NAMALWA (cell line): Measurements from ENCODE around the gene RBMS3.
"Not testable (repeated sequence)": the region's sequence is repeated elsewhere in the genome, so short reads cannot be mapped to it uniquely, and the experiment has no call there.

Experiments
- DNase-seq: peaks from one replicate; pipeline ENCODE4 v3.0.0-alpha.2; 2015; ENCODE audit warnings: low spot score

RBMS3 gene

DNA sequence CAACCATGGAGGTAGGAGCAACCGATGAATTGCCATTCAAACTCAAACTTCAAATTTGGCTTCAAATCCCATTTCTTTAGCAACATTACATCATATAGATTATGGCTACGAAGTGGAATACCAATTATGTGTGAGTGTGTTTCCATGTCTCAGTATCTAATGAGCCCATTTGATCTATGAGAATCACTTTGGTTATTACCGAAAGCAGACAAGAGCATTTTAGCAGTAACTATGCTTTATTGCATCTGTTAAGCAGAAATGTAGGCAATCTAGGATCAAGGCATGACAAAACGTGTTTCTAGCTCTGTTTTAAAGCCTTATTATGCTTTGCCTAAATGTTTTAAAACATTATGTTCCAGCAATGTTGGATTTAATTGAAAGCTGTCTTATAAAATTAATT lies 743.6 kb downstream of the RBMS3 start:
- DNase-seq: no peak

DNA sequence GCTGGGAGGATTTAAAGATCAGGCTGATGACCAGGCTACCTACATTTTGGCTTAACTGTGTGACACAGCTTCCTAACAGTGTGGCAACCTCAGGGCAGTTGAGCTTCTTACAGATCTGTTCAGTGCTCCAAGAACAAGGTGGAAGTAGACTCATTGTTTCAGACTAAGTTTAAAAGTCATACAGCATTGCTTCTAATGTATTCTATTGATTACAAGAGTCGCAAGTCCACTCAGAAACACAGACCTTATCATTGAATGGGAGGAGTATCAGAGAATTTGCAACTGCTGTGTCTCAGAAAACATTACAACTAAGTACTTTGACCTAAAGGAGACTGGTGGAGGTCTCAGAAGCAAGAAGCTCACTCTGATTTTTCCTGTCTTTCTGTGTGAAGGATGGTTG lies 746.0 kb downstream of the RBMS3 start:
- DNase-seq: no peak

DNA sequence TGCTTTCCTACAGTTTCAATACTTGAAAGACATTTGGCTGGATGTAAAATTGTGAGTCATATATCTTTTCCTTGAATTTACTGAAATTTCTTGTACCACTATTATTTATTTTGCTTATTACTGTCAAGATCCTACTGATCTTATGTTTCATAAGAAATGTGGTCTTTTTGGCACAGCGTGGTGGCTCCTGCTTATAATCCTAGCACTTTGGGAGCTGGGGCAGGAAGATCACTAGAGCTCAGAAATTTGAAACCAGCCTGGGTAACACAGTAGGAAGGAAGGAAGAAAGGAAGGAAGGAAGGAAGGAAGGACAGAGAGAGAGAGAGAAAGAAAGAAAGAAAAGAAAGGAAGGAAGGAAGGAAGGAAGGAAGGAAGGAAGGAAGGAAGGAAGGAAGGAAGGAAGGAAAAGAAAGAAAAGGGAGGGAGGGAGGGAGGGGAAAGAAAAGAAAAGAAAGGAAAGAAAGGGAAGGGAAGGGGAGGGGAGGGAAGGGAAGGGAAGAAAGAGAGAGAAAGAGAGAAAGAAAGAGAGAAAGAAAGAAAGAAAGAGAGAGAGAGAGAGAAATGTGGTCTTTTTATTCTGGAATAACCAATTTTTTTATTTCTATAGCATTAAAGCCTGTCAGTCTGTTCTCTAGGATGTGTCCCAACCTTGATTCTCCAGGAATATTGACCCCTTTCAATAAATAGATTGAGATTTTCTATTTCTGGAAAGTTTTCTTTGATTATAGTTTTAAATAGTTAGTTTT lies 753.5 kb downstream of the RBMS3 start:
- DNase-seq: no peak

DNA sequence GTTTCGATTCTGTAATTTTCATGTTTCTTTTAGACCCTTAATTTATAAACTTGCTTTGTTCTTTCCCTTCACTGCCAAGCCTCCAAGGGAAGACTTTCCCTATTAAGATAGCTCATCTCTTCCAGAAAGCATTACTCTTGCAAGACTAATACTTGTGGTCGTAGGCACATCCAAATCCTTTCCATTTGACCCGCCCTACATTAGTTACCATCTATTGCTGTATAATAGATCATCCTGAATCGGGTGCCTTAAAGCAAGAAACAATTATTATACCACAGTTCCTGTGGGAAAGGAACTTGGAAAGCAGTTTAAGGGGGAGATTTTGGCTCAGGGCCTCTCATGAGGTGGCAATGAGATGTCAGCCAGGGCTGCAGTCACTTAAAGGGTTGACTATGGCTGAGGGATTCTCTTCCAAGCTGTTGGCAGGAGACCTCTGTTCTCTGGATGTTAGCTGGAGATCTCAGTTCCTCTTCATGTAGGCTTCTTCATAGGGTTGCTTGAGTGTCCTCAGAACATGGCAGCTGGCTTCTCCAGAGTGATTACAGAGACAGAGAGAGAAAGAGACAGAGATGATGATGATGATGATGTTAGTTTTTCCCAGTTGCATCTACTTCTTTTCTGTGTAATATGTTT lies 755.2 kb downstream of the RBMS3 start:
- DNase-seq: no peak

DNA sequence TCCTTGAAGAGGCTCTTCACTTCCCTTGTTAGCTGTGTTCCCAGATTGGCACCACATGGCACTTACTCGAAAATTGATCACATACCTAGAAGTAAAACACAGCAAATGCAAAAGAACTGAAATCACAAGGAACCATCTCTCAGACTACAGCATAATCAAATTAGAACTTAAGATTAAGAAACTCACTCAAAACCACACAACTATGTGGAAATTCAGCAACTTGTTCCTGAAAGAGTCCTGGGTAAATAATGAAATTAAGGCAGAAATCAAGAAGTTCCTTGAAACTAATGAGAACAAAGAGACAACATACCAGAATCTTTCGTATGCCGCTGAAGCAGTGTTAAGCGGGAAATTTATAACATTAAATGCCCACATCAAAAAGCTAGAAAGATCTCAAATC lies 759.3 kb downstream of the RBMS3 start:
- no peak for DNase-seq

DNA sequence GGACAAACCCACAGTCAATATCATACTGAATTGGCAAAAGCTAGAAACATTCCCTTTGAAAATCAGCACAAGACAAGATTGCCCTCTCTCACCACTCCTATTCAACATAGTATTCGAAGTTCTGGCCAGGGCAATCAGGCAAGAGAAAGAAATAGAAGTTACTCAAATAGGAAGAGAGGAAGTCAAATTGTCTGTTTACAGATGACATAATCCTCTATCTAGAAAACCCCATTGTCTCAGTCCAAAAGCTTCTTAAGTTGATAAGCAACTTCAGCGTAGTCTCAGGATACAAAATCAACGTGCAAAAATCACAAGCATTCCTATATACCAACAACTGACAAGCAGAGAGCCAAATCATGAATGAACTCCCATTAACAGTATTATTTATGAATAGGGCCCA lies 760.6 kb downstream of the RBMS3 start:
- DNase-seq: not testable (repeated sequence)

DNA sequence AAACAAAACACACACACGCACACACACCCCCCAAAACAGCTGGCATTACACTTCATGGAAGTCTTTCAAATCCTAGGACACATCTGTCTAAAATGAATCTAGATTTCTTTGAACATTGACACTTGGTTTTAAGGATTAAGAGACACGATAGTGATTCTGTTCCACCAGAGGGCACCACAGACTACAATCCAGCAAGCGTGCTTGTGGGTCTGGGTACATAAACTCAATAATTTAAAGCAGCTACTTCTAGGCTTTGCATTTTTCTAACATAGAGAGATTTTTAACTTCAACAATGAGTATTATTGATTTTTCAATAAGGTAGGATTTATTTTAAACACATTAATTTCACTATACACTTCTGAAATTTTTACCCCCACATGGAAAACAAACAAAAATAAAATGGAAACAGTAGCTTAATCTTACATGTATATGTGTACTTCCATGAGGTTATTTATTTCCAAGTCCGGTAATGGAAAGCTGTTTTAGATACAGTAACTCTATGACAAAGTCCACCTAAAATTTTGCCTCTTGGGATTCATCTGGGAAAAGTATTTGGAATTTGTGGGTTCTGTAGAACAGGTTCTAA lies 761.5 kb downstream of the RBMS3 start:
- peak; percentile 75 for DNase-seq

DNA sequence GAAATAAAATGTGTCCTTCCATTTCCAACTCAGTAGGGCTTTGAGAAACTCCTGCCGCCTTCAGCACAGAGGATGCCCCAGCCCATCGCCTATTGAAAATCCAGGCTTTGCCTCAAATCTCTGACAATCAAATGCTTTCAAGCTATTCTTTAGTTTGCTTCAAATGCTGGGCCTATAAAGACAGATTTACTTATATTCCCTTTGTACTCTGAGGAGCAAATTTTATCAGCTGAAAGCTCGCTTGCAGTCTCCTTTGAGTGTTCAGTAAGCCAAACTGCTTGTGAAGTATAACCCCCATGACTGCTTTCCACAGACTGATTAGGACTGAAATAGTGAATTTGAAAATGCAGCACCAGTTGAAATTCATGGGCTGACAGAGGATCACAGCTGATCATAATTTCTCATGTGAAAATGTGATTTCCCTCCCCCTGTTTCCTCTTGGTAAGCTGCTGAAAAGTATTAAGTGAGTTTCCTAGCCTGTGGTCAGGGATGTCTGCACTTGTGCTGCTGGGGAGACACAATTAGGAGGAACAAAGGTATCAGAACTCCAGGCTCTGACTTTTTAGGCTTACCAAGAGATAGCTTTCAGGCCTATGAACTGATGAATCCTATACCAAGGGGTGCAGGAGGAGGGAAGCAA lies 762.2 kb downstream of the RBMS3 start:
- no peak for DNase-seq

DNA sequence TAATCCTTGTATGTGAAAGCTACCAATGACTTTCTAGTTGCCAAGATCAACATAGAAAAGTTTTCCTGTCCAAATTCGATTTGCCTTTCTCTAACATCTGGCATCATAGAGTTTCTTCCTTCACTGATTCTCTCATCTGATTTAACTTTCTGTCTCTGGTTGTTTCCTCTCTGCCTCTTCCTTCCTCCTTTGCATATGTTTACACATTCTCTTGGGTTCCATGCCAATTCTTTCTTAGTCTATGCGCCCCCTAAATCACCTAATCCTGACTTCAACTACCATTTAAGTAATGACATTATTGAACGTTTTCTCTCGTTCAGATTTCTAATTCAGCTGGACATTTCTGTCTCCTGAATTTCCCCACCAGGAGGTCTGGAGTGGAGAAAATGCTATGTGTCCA lies 763.6 kb downstream of the RBMS3 start:
- DNase-seq: no peak

DNA sequence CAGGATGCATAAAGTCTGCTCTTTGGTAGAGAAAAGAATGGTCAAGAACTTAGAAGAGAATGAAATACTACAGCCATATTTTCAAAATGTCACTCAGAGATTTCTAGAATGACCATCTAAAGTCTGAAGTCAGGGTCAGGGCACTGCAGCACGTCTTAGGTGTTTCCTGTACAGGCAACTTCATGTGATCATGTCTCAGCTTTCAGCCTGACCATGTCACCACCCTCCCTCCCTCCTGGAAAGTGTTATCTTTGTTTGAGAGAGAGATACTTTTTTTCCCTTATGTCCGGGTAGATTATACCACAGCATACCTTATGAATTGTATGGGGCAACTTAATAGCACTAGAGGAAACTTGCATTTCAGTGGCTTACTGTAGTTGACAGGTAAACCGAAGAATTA lies 767.6 kb downstream of the RBMS3 start:
- DNase-seq: no peak

DNA sequence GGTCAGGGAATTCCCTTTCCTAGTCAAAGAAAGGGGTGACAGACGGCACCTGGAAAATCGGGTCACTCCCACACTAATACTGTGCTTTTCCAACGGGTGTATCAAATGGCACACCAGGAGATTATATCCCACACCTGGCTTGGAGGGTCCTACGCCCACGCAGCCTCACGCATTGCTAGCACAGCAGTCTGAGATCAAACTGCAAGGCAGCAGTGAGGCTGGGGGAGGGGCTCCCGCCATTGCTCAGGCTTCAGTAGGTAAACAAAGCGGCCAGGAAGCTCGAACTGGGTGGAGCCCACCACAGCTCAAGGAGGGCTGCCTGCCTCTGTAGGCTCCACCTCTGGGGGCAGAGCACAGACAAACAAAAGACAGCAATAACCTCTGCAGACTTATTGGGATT lies 769.2 kb downstream of the RBMS3 start:
- not testable (repeated sequence) for DNase-seq

DNA sequence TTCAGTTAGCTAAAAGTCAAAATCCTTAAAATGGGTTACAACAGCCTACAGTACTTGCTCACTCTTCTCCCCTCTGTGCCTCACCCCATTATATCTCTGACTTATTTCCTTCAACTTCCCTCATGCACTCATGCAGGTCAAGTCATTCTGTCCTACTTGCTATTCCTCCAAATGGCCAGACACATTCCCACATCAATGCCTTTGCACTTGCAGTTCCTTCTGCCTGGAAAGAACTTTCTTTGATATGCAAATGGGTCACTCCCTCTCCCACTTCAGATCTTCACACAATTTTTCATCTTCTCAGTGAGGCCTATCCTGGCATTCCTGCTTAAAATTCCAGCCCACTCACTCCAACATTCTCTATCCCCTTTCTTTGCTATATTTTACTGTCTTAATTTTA lies 778.4 kb downstream of the RBMS3 start:
- no peak for DNase-seq
